ENCODE results near the gene INPP5A.

Gene INPP5A

DNA sequence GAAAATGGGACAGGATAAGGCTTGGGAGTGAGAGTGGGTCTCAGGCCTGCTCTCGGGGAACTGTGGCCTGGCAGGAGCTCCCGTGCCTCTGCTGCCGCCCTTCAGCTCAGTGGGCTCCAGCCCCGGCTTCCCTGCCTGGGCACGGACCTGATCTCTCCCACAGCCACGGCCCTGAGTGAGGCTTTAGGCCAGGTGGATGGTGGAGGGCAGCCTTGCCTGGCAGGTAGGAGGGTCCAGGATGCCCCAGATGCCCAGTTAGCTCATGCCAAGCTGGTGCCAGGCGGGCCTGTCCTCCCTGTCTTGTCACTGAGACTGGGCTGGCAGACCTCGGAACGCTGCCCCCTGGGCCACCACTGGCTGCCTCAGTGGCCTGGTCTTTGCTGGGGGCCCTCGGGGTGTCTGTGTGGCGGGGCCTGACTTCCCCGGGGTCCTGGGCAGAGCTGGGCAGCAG is 116.6 kb downstream of the INPP5A start:
- Histone ChIP-seq H3K4me1 (ENCODE audit: control insufficient read depth in 2 of 2, insufficient read depth in 2 of 2, low read length in 2 of 2) (no peaks in the 10 kb centered on the region), H3K27ac (ENCODE audit: low read depth in 2 of 2, low read length in 2 of 2) (no peak overlapping the region), H3K9ac (ENCODE audit: low read depth in 1 of 2, low read length in 2 of 2) (no peak overlapping the region)

DNA sequence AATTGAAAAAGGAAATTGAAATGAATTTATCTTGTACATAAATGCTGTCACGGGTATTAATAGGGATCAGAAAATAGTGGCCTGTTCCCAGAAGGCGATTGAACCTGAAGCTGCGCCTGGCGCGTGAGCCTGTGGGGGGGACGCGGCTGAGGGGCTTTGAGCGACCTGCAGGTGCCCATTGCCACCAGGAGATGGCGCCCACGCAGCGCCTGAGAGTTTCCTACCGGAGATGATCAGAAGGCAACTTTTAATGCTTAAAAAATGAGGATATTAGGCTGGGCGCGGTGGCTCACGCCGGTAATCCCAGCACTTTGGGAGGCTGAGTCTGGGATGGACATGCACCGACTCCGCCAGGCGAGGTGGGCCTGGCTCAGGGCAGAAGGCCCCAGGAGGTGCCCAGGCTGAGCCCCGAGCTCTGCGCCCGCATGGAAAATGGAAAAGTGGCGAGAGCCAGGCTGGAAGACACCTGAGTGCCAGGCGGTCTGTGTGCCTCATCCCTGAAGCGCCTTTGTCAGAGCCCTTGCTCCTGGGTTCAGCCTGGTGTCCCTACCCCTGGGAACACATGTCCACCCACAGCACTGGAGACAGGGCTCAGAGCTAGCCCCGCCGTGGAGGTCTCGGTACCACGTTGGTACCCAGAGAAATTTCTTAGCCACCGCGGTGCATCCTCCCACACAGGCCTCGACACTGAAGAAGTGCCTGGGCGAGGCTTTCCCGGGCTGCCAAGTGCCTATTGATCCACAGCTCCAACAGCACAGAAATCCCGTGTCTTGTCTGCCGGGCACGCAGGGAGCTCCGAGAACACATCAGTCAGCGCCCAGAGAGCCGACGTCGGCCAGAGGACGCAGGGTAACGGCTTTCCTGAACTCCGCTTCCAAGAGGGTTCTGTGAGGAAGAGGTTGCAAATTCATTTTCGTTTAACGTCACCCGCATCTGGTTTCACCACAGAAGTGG is 117.4 kb downstream of the INPP5A start:
- Histone ChIP-seq H3K4me1 (ENCODE audit: control insufficient read depth in 2 of 2, insufficient read depth in 2 of 2, low read length in 2 of 2) (no peaks in the 10 kb centered on the region), H3K36me3 (ENCODE audit: control insufficient read depth in 2 of 2, insufficient read depth in 2 of 2, low read length in 2 of 2) (peaks cover 11 to 17% of the 10 kb centered on the region in 2 donors), H3K9me3 (ENCODE audit: control insufficient read depth in 2 of 2, low read length in 2 of 2) (no peaks in the 10 kb centered on the region), H3K9ac (ENCODE audit: low read depth in 1 of 2, low read length in 2 of 2) (no peak overlapping the region), H3K27ac (ENCODE audit: low read depth in 2 of 2, low read length in 2 of 2) (no peak overlapping the region), H3K27me3 (ENCODE audit: control insufficient read depth in 2 of 2, insufficient read depth in 2 of 2, low read length in 2 of 2) (no peaks in the 10 kb centered on the region), H3K4me3 (ENCODE audit: low read length in 2 of 2) (no peak overlapping the region)

More for the DNA sequence above, 116.6 kb downstream of the INPP5A start:
- Histone ChIP-seq H3K9me3 (ENCODE audit: control insufficient read depth in 2 of 2, low read length in 2 of 2) (no peaks in the 10 kb centered on the region), H3K4me3 (ENCODE audit: low read length in 2 of 2) (no peak overlapping the region), H3K36me3 (ENCODE audit: control insufficient read depth in 2 of 2, insufficient read depth in 2 of 2, low read length in 2 of 2) (peaks cover 4 to 8% of the 10 kb centered on the region in 2 donors), H3K27me3 (ENCODE audit: control insufficient read depth in 2 of 2, insufficient read depth in 2 of 2, low read length in 2 of 2) (no peaks in the 10 kb centered on the region)

- Histone ChIP-seq H3K27ac (ENCODE audit: low read depth in 2 of 2, low read length in 2 of 2) (no peak overlapping the region), H3K27me3 (ENCODE audit: control insufficient read depth in 2 of 2, insufficient read depth in 2 of 2, low read length in 2 of 2) (no peaks in the 10 kb centered on the region), H3K4me1 (ENCODE audit: control insufficient read depth in 2 of 2, insufficient read depth in 2 of 2, low read length in 2 of 2) (no peaks in the 10 kb centered on the region), H3K36me3 (ENCODE audit: control insufficient read depth in 2 of 2, insufficient read depth in 2 of 2, low read length in 2 of 2) (peaks cover 11 to 21% of the 10 kb centered on the region in 2 donors), H3K4me3 (ENCODE audit: low read length in 2 of 2) (no peak overlapping the region), H3K9ac (ENCODE audit: low read depth in 1 of 2, low read length in 2 of 2) (no peak overlapping the region), H3K9me3 (ENCODE audit: control insufficient read depth in 2 of 2, low read length in 2 of 2) (no peaks in the 10 kb centered on the region)
Observed at GRCh38 chr10:132655735-132656134, 118.1 kb downstream of the INPP5A start.

DNA sequence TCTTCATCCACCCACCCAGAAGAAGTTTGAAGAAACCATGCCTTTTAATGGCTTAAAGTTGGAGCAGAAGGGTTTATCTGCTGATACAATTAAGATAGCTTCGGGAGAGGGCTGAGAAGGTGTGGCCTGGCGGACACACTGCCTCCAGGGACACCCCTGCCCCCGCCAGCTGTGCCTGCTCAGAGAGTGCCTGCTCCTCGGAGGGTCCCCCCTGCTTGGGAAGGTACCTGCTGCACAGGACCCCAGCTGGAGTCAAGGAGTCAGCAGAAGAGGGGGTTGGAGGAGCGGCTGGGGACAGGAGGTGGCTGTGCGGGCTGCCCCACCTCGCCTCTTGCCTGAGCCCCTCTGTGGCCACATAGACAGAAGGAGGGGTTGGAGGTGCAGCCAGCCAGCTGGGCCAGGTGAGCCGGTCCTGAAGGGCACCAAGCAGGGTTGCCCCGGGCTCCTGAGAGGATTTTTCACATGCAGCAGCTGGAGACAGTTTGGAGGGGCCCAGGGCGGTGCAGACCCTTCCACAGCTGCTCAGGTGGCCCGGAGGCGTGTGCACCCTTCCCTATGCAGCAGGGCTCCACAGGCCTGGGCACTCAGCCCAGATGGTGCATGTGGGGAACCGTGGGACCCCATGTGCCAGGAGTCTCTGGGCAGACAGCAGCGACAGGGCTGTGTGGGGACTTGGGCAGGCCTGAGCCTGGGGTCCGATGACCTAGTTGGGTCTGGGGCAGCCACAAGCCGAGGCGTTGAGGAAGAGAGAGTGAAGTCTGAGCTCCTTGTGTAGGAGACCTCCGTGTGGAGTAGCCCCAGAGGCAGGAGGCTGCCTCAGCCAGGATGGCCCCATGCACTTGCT is 118.9 kb downstream of the INPP5A start:
- H3K4me3 ChIP-seq (ENCODE audit: low read length in 2 of 2) = no peak overlapping the region
- H3K27ac ChIP-seq (ENCODE audit: low read depth in 2 of 2, low read length in 2 of 2) = no peak overlapping the region
- H3K36me3 ChIP-seq (ENCODE audit: control insufficient read depth in 2 of 2, insufficient read depth in 2 of 2, low read length in 2 of 2) = peaks cover 11 to 20% of the 10 kb centered on the region in 2 donors

DNA sequence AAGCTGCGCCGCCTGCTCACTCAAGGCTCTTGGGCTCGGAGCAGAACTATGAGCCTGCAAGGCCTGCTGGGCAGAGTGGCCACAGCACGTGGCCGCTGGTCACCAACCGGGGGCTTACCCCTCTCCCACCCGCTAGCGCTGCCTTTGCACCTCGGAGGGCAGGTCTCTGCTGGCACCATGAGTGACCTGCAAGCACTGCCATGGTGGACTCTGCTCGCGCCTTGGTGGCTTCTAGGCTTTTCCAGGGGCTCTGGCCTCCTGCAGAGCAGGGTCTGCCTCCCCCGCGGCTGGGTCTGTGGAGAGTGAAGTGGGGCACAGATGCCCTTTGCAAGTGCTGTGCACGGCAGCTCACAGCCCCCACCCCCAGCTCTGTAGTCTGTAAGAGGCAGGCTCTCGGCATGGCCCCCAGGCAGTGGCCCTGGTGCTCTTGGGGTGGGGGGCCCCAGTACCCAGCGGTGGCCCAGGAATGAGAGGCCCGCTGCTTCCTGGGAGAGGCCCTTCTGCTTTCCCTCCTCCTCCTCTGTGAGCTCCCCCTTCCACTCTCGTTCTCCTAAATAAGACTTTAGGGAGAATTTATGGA is 119.6 kb downstream of the INPP5A start:
- peaks cover 11 to 16% of the 10 kb centered on the region in 2 donors for H3K36me3 ChIP-seq (ENCODE audit: control insufficient read depth in 2 of 2, insufficient read depth in 2 of 2, low read length in 2 of 2)
- no peak overlapping the region for H3K9ac ChIP-seq (ENCODE audit: low read depth in 1 of 2, low read length in 2 of 2)
- H3K4me1 ChIP-seq (ENCODE audit: control insufficient read depth in 2 of 2, insufficient read depth in 2 of 2, low read length in 2 of 2) = no peaks in the 10 kb centered on the region
- H3K27me3 ChIP-seq (ENCODE audit: control insufficient read depth in 2 of 2, insufficient read depth in 2 of 2, low read length in 2 of 2) = no peaks in the 10 kb centered on the region
- H3K4me3 ChIP-seq (ENCODE audit: low read length in 2 of 2) = no peak overlapping the region
- H3K9me3 ChIP-seq (ENCODE audit: control insufficient read depth in 2 of 2, low read length in 2 of 2) = no peaks in the 10 kb centered on the region
- no peak overlapping the region for H3K27ac ChIP-seq (ENCODE audit: low read depth in 2 of 2, low read length in 2 of 2)

More for the DNA sequence above, 118.9 kb downstream of the INPP5A start:
- Histone ChIP-seq H3K9me3 (ENCODE audit: control insufficient read depth in 2 of 2, low read length in 2 of 2) (no peaks in the 10 kb centered on the region), H3K27me3 (ENCODE audit: control insufficient read depth in 2 of 2, insufficient read depth in 2 of 2, low read length in 2 of 2) (no peaks in the 10 kb centered on the region), H3K9ac (ENCODE audit: low read depth in 1 of 2, low read length in 2 of 2) (no peak overlapping the region), H3K4me1 (ENCODE audit: control insufficient read depth in 2 of 2, insufficient read depth in 2 of 2, low read length in 2 of 2) (no peaks in the 10 kb centered on the region)

GRCh38 chr10:132657748-132658147 is 120.2 kb downstream of the INPP5A start:
- Histone ChIP-seq H3K36me3 (ENCODE audit: control insufficient read depth in 2 of 2, insufficient read depth in 2 of 2, low read length in 2 of 2) (peaks cover 11 to 16% of the 10 kb centered on the region in 2 donors), H3K9ac (ENCODE audit: low read depth in 1 of 2, low read length in 2 of 2) (no peak overlapping the region), H3K27me3 (ENCODE audit: control insufficient read depth in 2 of 2, insufficient read depth in 2 of 2, low read length in 2 of 2) (no peaks in the 10 kb centered on the region), H3K9me3 (ENCODE audit: control insufficient read depth in 2 of 2, low read length in 2 of 2) (no peaks in the 10 kb centered on the region), H3K4me1 (ENCODE audit: control insufficient read depth in 2 of 2, insufficient read depth in 2 of 2, low read length in 2 of 2) (no peaks in the 10 kb centered on the region), H3K4me3 (ENCODE audit: low read length in 2 of 2) (no peak overlapping the region), H3K27ac (ENCODE audit: low read depth in 2 of 2, low read length in 2 of 2) (no peak overlapping the region)

DNA sequence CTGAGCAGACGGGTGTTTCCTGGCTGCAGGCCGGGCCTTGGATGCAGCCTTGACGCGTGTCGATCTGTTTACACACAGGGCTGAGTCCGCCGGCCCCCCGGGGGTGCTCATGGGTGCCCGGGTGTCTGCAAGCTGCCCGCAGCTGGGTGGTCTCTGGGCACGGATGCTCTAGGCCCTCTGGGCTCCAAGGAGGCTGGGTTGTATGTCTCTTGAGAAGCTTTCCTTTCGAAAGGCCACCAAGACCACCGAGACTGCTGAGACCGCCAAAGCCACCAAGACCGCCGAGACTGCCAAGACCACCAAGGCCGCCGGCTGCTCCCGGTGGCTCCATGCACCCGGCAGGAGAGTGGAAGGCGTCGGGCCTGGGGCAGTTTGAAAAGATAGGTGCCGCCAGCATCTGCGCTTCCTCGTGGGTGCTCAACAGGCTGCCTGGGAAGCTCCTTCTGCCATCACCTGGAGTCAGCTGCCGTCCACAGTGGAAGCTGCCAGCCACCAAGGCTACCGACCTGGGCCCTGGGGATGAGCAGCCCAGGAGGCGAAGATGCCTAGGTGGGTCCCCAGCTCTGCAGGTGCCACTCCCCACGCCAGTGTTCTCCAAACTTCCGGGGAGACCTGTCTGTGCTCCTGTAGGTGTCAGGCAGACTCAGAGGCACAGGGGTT is 121.1 kb downstream of the INPP5A start:
- no peak overlapping the region for H3K27ac ChIP-seq (ENCODE audit: low read depth in 2 of 2, low read length in 2 of 2)
- H3K9me3 ChIP-seq (ENCODE audit: control insufficient read depth in 2 of 2, low read length in 2 of 2) = no peaks in the 10 kb centered on the region
- H3K4me3 ChIP-seq (ENCODE audit: low read length in 2 of 2) = no peak overlapping the region
- H3K27me3 ChIP-seq (ENCODE audit: control insufficient read depth in 2 of 2, insufficient read depth in 2 of 2, low read length in 2 of 2) = no peaks in the 10 kb centered on the region
- H3K36me3 ChIP-seq (ENCODE audit: control insufficient read depth in 2 of 2, insufficient read depth in 2 of 2, low read length in 2 of 2) = peaks cover 11 to 16% of the 10 kb centered on the region in 2 donors
- no peaks in the 10 kb centered on the region for H3K4me1 ChIP-seq (ENCODE audit: control insufficient read depth in 2 of 2, insufficient read depth in 2 of 2, low read length in 2 of 2)
- H3K9ac ChIP-seq (ENCODE audit: low read depth in 1 of 2, low read length in 2 of 2) = no peak overlapping the region

DNA sequence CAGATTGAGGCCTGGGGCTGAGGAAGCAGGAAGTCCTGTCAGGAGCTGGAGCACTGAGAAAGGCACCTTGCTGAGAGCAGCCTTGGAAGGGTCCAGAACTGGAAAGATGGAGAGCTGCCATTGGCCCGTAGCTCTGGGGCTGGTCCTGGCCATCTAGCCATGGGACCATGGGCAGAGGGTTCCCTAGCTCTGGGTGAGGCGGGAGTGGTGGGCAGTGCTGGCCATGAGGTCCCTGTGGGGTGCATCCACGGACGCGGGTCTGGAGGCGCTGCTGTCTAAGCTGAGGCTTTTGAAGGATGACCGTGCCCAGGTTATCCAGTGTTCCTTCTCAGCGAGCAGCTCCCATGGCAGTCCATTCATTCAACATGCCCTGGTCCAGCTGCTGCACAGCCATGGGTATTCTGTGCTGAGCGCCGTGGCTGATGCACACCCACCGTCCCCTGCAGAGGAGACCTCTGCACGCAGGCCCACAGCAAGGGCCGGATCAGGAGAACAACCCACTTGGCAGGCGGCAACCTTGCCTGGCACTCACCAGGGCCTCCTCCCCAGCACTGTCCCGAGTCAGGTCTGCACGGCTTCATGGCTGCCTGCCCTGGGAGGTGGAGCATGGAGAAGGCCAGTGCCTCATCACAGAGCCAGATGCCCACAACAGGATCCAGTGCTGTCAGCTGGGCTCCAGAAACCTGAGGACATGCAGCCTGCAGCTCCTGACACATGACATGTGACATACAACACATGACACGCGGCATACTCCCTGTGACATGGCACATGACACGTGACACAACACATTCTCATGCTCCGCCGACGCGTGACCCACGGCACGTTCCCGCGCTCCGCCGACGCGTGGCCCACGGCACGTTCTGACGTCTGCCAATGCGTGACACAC is 121.9 kb downstream of the INPP5A start:
- no peak overlapping the region for H3K4me3 ChIP-seq (ENCODE audit: low read length in 2 of 2)
- H3K36me3 ChIP-seq (ENCODE audit: control insufficient read depth in 2 of 2, insufficient read depth in 2 of 2, low read length in 2 of 2) = peaks cover 11 to 13% of the 10 kb centered on the region in 2 donors
- H3K9me3 ChIP-seq (ENCODE audit: control insufficient read depth in 2 of 2, low read length in 2 of 2) = no peaks in the 10 kb centered on the region
- no peak overlapping the region for H3K27ac ChIP-seq (ENCODE audit: low read depth in 2 of 2, low read length in 2 of 2)
- H3K4me1 ChIP-seq (ENCODE audit: control insufficient read depth in 2 of 2, insufficient read depth in 2 of 2, low read length in 2 of 2) = no peaks in the 10 kb centered on the region
- no peak overlapping the region for H3K9ac ChIP-seq (ENCODE audit: low read depth in 1 of 2, low read length in 2 of 2)
- no peaks in the 10 kb centered on the region for H3K27me3 ChIP-seq (ENCODE audit: control insufficient read depth in 2 of 2, insufficient read depth in 2 of 2, low read length in 2 of 2)

- no peaks in the 10 kb centered on the region for H3K27me3 ChIP-seq (ENCODE audit: control insufficient read depth in 2 of 2, insufficient read depth in 2 of 2, low read length in 2 of 2)
- peaks cover 11 to 13% of the 10 kb centered on the region in 2 donors for H3K36me3 ChIP-seq (ENCODE audit: control insufficient read depth in 2 of 2, insufficient read depth in 2 of 2, low read length in 2 of 2)
- H3K9ac ChIP-seq (ENCODE audit: low read depth in 1 of 2, low read length in 2 of 2) = no peak overlapping the region
- no peaks in the 10 kb centered on the region for H3K9me3 ChIP-seq (ENCODE audit: control insufficient read depth in 2 of 2, low read length in 2 of 2)
- no peak overlapping the region for H3K4me3 ChIP-seq (ENCODE audit: low read length in 2 of 2)
- H3K4me1 ChIP-seq (ENCODE audit: control insufficient read depth in 2 of 2, insufficient read depth in 2 of 2, low read length in 2 of 2) = no peaks in the 10 kb centered on the region
- H3K27ac ChIP-seq (ENCODE audit: low read depth in 2 of 2, low read length in 2 of 2) = no peak overlapping the region
Observed at GRCh38 chr10:132660385-132660784, 122.8 kb downstream of the INPP5A start.
